Central memory CD4-positive, alpha-beta T cell (primary cell): ENCODE measurements around the gene MBD6.

Source experiments
- DNase-seq: peaks from one replicate; pipeline ENCODE4 v3.0.0; 2022

The MBD6 gene

DNA sequence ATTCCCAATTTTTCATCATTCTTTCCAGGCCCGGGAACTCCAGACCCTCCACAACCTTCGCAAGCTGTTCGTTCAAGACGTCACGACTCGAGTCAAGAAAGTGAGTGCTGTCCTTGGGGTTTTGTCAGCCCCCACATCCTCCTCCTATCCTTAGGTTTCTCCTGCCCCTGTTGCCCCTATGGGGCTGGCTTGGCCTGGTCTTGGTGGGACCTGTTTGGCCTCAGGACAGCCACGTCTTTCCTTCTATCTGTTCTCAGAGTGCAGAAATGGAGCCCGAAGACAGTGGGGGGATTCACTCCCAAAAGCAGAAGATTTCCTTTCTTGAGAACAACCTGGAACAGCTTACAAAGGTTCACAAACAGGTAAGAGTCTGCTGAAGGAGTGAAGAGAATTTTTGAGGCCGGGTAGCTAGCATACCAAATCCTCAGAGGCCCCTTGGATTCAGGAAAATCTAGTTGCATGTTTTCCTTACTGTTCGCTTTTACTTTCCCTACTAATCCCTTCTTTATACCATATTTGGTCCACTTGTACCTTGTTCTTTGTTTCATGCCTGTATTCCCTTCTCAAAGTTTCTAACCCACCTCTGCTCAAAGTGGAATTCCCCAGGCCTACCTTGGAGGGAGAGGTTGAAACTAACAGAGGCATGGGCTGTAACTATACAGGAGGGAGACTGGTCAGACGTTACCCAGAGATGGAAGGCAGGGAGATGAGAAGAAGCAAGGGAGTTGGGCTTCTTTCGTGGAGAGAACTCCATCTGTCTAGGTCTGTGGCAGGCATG lies 55.5 kb downstream of the MBD6 start:
- no peak for DNase-seq

- DNase-seq = no peak
Observed at GRCh38 chr12:57579011-57579410, 56.4 kb downstream of the MBD6 start.
